ENCODE results near the gene GGA1.

The GGA1 gene

GRCh38 chr22:37674951-37675929 is 66.6 kb downstream of the GGA1 start, which contains the start of gene LGALS1:
TSS of gene LGALS1 (plus strand) at chr22:37675636. CDS start at chr22:37675703, 67 bp downstream.
- peak; percentile 56 for DNase-seq (ENCODE audit: low read depth)

GRCh38 chr22:37675930-37676735 is 67.5 kb downstream of the GGA1 start:
- no peak for DNase-seq (ENCODE audit: low read depth)

- DNase-seq (ENCODE audit: low read depth), result peak; percentile 91
Measured at GRCh38 chr22:37676736-37677492, 68.3 kb downstream of the GGA1 start.

DNA sequence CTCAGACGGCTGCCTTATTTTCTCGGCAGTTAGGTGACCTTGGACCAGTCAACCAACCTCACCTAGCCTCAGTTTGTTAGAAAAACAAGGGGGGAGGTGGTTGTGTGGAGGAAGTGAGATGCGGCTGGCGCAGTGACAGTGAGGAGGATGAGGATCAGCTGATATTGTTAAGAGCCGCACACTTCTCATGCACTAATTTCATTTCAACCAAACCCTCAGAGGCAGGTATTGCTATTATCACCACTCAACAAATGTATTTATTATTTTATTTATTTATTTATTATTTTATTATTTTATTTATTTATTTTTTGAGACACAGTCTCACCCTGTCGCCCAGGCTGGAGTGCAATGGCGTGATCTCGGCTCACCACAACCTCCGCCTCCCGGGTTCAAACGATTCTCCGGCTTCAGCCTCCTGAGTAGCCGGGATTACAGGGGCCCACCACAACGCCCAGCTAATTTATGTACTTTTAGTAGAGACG is 68.9 kb downstream of the GGA1 start:
- DNase-seq (ENCODE audit: low read depth), result no peak

DNA sequence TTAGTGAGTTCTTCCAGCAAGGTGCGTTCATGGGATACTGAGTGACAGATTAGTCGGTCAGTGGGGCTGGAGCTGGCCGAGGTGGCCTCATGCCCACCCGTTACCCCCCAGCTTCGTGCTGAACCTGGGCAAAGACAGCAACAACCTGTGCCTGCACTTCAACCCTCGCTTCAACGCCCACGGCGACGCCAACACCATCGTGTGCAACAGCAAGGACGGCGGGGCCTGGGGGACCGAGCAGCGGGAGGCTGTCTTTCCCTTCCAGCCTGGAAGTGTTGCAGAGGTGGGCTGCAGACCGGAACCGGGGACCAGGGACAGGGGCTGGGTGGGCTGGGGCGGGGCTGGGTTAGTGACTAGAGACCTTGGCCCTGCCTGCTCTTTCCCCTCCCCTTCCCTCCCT is 69.7 kb downstream of the GGA1 start:
- DNase-seq (ENCODE audit: low read depth), result no peak

DNA sequence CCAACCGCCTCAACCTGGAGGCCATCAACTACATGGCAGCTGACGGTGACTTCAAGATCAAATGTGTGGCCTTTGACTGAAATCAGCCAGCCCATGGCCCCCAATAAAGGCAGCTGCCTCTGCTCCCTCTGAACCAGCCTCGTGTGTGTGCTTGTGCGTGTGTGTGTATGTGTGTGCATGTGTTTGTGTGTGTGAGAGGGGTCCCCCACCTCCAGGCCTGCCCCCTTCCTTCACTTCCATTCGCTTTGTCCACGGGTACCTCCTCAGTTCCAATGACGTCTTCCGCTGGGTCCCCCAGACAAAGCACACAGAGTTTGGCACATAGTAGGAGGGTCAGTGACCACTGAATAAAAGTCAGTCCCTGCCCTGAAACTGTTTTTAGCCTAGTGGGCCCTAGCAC is 71.0 kb downstream of the GGA1 start:
- no peak for DNase-seq (ENCODE audit: low read depth)

- DNase-seq (ENCODE audit: low read depth), result no peak
Measured at GRCh38 chr22:37680191-37680851, 71.7 kb downstream of the GGA1 start.

DNA sequence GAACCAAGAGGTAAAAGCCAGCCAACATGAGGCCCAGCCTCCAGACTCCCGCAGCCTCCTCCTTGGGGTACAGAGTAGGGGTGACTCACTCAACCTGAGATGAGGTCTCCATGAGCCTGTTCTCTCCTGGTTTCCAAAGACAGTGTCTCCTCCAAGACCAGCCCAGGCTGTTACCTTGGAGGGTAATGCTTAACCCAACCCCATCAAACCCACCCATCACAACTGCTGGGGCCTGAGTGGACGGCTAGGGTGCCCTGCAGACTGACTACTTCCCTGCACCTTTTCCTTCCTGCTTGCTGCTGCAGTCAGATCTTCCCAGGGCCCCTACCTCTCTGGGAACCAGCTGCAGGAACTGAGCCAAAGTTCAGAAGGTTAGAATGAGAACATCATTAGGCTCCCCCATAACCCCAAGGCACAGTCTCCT is 72.4 kb downstream of the GGA1 start:
- DNase-seq (ENCODE audit: low read depth), result no peak

DNA sequence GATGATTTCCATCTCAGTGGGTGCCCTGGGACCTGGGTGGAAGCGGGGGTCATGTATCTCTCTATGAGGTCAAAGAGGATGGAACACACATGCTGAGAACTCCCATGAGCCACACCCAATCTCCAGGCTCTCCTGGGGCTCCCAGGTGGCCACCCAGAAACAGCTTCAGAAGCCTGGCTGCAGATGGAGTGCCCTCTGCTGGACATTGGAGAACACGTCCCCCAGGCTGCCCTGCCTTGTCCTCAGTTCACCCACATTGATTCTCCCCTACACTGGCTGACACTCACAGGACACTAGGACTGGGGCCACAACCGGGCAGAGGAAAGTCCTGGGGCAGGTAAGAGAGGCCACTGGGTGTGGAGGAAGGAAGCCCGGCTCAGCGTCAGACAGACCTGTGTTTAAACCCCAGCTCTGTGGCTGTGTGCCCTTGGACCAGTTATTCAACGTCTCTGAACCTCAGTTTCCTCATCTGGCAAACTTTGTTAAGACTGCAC is 73.0 kb downstream of the GGA1 start:
- peak; percentile 54 for DNase-seq (ENCODE audit: low read depth)
